Mesothelial cell of epicardium (in vitro differentiated cells): ENCODE data around the gene GALNT11. TPM values are rescaled to one million over a fixed set of nuclear protein-coding genes. Genes with fewer than 3 reads are reported as not detected.

Source experiments
- DNase-seq, 2 experiments: peaks; one replicate each; pipeline ENCODE4 v3.0.0; 2021; ENCODE audit warnings: low spot score in 2 of 2; ENCODE audit not compliant: unreplicated experiment in 2 of 2
- H3K27ac Mint-ChIP-seq: 2 replicates; pipeline ENCODE4 v1.8.0; 2021; ENCODE audit warnings: mixed read lengths
- H3K27me3 Mint-ChIP-seq: 2 replicates; pipeline ENCODE4 v1.8.0; 2021; ENCODE audit warnings: low read depth, mixed read lengths
- H3K36me3 Mint-ChIP-seq: 2 replicates; pipeline ENCODE4 v1.8.0; 2021; ENCODE audit warnings: mixed read lengths
- H3K4me1 Mint-ChIP-seq: 2 replicates; pipeline ENCODE4 v1.8.0; 2021; ENCODE audit warnings: mixed read lengths
- H3K4me3 Mint-ChIP-seq: 2 replicates; pipeline ENCODE4 v1.8.0; 2021; ENCODE audit warnings: mild to moderate bottlenecking, moderate library complexity, mixed read lengths
- H3K9me3 Mint-ChIP-seq: 2 replicates; pipeline ENCODE4 v1.8.0; 2021; ENCODE audit warnings: mixed read lengths
- total RNA-seq: library from RNA; stranded (reverse); gene quantifications from 3 replicates; pipeline ENCODE4 v1.2.1, GENCODE V29; 2021
- TF ChIP-seq, protein P1 (sequence below): fragments of 200-600 bp; sonication (generic); IDR thresholded peaks from one replicate; pipeline ENCODE4 v1.5.0; 2021; ENCODE audit warnings: antibody characterized with exemption; ENCODE audit not compliant: unreplicated experiment

Gene GALNT11
- total RNA-seq, 1 donor from 2014 or later = 37.9 TPM

GRCh38 chr7:152115021-152115718, 89.7 kb downstream of the GALNT11 start:
- H3K9me3 Mint-ChIP-seq = peaks cover 8% of the 10 kb centered on the region
- no peak for DNase-seq
- H3K4me3 Mint-ChIP-seq = no peak overlapping the region
- no peaks in the 10 kb centered on the region for H3K27me3 Mint-ChIP-seq
- TF ChIP-seq, protein P1, sequence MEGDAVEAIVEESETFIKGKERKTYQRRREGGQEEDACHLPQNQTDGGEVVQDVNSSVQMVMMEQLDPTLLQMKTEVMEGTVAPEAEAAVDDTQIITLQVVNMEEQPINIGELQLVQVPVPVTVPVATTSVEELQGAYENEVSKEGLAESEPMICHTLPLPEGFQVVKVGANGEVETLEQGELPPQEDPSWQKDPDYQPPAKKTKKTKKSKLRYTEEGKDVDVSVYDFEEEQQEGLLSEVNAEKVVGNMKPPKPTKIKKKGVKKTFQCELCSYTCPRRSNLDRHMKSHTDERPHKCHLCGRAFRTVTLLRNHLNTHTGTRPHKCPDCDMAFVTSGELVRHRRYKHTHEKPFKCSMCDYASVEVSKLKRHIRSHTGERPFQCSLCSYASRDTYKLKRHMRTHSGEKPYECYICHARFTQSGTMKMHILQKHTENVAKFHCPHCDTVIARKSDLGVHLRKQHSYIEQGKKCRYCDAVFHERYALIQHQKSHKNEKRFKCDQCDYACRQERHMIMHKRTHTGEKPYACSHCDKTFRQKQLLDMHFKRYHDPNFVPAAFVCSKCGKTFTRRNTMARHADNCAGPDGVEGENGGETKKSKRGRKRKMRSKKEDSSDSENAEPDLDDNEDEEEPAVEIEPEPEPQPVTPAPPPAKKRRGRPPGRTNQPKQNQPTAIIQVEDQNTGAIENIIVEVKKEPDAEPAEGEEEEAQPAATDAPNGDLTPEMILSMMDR = no peak
- H3K36me3 Mint-ChIP-seq = peaks cover 45% of the 10 kb centered on the region
- H3K27ac Mint-ChIP-seq = no peak overlapping the region
- no peaks in the 10 kb centered on the region for H3K4me1 Mint-ChIP-seq

- Mint-ChIP-seq H3K4me1 (no peaks in the 10 kb centered on the region), H3K4me3 (no peak overlapping the region), H3K27ac (no peak overlapping the region), H3K36me3 (peaks cover 51% of the 10 kb centered on the region), H3K27me3 (no peaks in the 10 kb centered on the region), H3K9me3 (peaks cover 8% of the 10 kb centered on the region)
- no peak for DNase-seq
- TF ChIP-seq, protein P1 = no peak
Measured at GRCh38 chr7:152117356-152117755, 91.9 kb downstream of the GALNT11 start.

DNA sequence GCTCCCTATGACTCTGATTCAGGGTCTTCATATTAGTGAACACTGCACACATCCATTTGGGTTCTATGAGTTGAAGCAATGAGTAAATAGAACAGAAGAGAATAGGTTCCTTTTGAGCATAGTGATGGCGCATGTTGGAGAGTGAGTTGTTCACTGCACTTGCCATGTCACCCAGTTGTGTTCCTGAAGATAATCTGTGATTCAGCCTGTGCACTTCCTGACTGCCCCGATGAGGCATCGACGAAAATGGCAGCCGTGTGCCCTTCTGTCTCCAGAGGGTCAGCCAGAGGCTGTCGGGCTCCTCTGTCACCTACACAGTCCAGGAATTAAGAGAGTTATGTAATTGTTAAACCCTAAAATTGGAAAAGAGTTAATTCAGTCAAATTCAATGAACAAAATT, 94.7 kb downstream of the GALNT11 start:
- TF ChIP-seq, protein P1 = no peak
- Mint-ChIP-seq H3K9me3 (peaks cover 24% of the 10 kb centered on the region), H3K4me3 (no peak overlapping the region)

GRCh38 chr7:152120776-152121175, 95.3 kb downstream of the GALNT11 start:
- Mint-ChIP-seq H3K4me3 (no peak overlapping the region), H3K27ac (no peak overlapping the region), H3K4me1 (no peaks in the 10 kb centered on the region), H3K9me3 (peaks cover 29% of the 10 kb centered on the region), H3K27me3 (no peaks in the 10 kb centered on the region), H3K36me3 (peaks cover 68% of the 10 kb centered on the region)
- TF ChIP-seq, protein P1 = no peak
- DNase-seq = no peak

More for the DNA sequence above, 94.7 kb downstream of the GALNT11 start:
- Mint-ChIP-seq H3K27ac (no peak overlapping the region), H3K4me1 (no peaks in the 10 kb centered on the region), H3K36me3 (peaks cover 63% of the 10 kb centered on the region), H3K27me3 (no peaks in the 10 kb centered on the region)
- DNase-seq = no peak

- H3K36me3 Mint-ChIP-seq = peaks cover 70% of the 10 kb centered on the region
- TF ChIP-seq, protein P1 = no peak
- no peaks in the 10 kb centered on the region for H3K27me3 Mint-ChIP-seq
Measured at GRCh38 chr7:152121432-152121831, 96.0 kb downstream of the GALNT11 start.

More at GRCh38 chr7:152121432-152121831, 96.0 kb downstream of the GALNT11 start:
- Mint-ChIP-seq H3K27ac (no peak overlapping the region), H3K4me1 (no peaks in the 10 kb centered on the region), H3K4me3 (no peak overlapping the region), H3K9me3 (peaks cover 29% of the 10 kb centered on the region)
- no peak for DNase-seq
